Stimulated activated CD8-positive, alpha-beta memory T cell treated with anti-CD3 and anti-CD28 coated beads, Interleukin-15, amount 100 ng/mL, for 48 hours (primary cell): Measurements from ENCODE around the gene TBC1D8.
"Not testable (repeated sequence)": the region's sequence is repeated elsewhere in the genome, so short reads cannot be mapped to it uniquely, and the experiment has no call there.

Experiments used
- DNase-seq, 2 donors: peaks; one replicate each; pipeline ENCODE4 v3.0.0-alpha.2; 2020; ENCODE audit warnings: low read depth in 2 of 2

TBC1D8 gene

DNA sequence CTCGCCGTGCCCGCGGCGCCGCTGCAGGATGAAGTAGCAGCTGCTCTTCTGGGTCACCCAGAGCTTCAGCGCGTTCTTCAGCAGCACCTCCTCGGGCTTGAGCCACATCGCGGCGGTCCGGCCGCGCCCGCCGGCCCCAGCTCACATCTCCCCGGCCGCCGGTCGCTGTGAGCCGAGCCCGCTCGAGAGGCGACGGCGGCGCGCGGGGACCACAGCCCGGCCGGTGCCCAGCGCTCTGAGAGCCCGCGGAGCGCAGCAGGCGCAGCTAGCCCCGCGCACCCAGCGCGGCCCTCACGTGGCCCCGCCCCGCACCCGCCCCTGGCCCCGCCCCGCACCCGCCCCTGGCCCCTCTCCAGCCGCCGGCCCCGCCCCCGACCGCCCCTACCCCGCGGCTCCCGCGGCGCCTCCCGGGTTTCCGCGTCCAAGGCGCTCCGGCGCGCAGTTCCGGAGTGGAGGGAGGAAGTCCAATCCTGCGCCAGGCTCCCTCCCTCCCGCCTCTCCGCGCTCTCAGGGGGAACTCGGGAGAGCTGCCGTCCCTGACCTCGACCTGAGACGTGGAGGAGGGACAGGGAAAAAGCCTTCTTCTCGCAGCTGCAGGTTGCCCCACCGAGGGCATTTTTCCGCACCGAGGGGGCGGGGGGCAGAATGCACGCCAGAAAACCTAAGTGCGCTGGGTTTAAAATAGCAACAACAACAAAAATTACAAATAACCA is at the start of gene TBC1D8:
TBC1D8 (minus strand) TSS at position 237 of the 713 bp plus-strand sequence; CDS start at position 108, 129 bp downstream.
- DNase-seq = peak; percentile 44 to 50

DNA sequence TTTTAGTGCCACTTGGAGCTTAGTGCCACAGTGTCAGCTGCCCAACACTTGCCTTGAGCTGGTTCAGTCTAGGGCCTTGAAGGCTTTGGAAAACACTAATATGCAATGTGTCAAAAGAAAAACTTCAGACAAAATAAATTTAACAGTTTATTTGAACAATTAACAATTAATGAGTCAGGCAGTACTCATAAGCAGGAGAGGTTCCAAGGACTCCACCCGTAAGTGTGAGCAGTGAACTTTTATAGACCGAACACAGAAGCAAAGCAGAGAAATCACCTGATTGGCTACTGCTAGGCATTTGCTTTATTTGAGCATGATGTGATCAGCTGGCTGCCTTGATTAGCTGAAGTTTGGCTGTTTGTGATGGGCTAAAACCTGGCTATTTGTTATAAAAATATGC is 49.5 kb upstream of the TBC1D8 start:
- no peak for DNase-seq

GRCh38 chr2:101199251-101199791 is 48.1 kb upstream of the TBC1D8 start:
- DNase-seq = no peak

GRCh38 chr2:101197814-101198213 is 46.6 kb upstream of the TBC1D8 start:
- no peak for DNase-seq

DNA sequence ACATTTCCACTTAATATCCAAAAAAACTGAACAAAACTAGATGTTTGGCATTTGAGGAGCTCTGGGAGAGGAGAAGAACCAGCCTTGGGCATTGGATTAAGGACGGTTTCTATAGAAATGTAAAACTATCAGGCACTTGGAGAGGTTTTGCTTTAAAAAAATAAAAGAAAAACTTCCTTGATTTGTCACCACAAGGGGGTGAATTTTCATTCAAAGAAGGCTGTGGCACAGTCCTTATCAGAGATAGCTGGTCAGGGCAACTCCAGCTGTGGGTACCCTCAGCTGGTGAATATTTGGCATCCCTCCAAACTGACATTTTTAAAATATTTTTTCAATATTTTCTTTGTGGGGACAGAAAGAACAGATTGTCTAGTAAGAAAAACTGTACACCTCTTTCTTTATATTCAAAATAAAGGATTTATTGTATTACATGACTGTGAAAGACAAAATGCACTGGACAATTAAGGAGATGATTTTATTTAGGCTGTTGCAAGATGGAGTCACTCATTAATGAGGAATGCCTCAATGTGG is 46.1 kb upstream of the TBC1D8 start:
- DNase-seq = no peak

DNA sequence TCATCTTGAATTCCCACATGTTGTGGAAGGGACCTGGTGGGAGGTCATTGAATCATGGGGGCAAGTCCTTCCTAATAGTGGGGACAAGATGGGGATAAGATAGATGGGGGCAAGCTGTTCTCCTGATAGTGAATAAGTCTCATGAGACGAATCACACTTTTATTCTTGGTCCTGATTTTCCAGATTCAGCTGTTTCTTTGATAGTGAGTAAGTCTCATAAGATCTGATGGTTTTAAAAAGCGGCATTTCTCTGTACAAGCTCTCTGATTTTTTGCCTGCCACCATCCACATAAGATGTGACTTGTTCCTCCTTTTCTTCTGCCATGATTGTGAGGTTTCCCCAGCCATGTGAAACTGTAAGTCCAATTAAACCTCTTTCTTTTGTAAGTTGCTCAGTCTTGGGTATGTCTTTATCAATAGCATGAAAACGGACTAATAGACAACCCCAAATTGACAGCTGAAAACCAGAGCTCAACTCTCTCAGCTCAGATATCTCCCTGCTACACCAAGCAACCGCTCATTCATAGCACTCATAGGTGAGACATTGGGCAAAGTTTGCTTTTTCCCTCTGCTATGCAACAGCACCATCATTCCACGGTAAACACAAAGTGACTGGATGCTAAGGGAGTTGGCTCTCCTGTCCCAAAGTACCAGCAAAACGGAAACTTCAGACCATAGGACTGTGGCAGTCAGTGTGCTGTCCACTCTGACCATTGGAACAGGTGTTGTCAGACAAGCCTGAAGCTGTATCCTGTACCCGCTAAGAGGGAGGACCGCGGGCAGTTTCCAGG is 44.9 kb upstream of the TBC1D8 start:
- no peak for DNase-seq

DNA sequence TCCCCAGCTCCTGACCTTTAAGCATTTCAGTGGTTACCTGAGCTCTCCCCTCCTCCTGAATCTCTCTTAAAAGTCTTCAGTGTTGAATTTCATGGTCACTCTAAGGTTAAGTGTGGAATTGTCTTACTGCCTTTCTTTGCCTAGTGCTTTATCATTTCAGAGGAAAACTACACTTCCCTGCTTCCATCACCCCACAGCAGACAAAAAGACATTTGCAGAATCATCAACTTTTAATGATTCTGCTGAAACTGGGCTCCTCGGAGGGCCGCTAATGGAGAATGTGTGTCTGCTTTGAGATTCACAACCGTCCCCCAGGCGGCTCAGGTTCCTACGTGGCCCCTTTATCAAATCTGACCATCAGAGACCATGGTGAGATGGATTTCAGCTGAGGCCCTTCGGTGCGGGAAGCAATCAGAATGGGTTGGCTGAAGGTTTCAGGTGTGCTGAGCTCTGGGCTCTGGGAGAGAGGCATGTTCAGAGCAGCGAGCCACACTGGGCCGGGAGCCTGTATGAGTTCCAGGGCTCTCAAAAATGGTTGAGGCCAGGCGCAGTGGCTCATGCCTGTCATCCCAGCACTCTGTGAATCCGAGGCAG is 41.9 kb upstream of the TBC1D8 start:
- DNase-seq = no peak

- no peak for DNase-seq
Observed at GRCh38 chr2:101190747-101191516, 39.8 kb upstream of the TBC1D8 start.

DNA sequence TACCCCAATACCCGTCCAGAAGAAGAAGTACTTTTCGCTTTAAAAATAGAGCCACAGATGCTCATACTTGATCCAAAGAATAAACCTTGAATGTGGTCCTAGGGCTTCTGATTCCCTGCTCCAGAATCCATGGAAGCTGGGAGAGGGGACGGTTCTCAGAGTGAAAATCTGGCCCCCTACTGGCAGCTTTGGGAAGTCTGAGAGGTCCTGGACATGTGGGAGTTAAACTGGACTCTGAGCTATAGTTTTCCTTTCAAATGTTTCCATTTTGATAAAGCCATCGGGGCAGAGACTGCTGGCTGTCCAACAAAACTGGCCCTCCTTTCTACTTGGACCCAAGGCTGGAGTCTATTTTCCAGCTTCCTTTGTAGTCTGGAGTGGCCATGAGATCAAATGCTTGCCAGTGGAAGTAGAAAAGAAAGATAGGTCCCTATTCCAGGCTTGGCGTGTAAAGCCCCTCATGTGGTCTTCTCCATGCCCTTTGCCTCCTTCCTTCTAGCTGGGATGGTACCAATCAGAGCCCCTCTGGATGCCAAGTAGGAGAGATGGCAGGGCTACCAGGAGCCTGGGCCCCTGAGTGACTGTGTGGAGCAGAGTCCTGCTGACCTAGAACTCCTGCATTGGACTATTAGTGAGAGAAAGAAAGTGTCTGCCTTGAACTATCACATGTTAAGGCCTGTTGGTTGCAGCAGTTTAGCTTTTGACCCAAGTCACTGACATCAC is 37.7 kb upstream of the TBC1D8 start:
- DNase-seq = no peak

DNA sequence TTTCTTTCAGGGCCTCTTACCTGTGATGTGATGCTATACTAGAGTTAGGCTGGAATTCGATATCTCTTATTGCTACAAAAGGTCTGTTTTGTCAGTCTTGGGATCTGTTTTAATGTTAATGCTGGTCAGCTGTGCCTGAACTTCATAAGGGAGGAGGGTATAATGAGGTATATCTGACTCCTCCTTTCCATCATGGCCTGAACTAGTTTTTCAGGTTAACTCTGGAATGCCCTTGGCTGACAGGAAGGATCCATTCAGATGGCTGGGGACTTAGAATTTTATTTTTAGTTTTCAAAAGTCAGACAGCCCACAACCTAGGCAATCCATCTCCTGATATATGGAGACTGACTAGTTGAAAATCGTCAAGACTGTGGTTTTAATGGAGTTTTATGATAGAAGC is 35.9 kb upstream of the TBC1D8 start:
- DNase-seq = no peak

DNA sequence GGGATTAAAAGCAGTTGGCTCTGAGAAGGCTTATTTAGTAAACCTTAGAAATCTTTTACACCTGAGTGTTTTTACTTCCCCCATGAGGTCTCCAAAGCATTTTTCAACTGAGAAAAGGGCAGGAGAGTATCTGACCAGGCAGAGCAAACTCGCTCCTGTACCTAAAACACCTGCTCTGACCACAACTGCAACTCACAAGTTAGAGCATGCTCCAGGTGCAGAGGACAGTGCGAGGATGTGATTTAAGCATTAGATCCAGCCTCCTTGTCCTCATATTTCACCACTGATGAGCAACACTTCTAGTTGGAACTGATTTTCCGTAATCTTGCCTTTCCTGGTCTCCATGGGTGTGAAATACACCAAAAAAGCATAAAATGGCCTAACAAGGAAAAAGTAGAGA is 34.5 kb upstream of the TBC1D8 start:
- DNase-seq = no peak

GRCh38 chr2:101185085-101185484 is 33.9 kb upstream of the TBC1D8 start:
- DNase-seq = no peak

GRCh38 chr2:101179982-101180381 is 28.8 kb upstream of the TBC1D8 start:
- DNase-seq = no peak

- DNase-seq = no peak
Observed at GRCh38 chr2:101176803-101177202, 25.6 kb upstream of the TBC1D8 start.

GRCh38 chr2:101175991-101176390 is 24.8 kb upstream of the TBC1D8 start:
- DNase-seq = no peak

GRCh38 chr2:101173707-101174295 is 22.6 kb upstream of the TBC1D8 start:
- DNase-seq = peak in 1 of 2 donors; percentile 42

DNA sequence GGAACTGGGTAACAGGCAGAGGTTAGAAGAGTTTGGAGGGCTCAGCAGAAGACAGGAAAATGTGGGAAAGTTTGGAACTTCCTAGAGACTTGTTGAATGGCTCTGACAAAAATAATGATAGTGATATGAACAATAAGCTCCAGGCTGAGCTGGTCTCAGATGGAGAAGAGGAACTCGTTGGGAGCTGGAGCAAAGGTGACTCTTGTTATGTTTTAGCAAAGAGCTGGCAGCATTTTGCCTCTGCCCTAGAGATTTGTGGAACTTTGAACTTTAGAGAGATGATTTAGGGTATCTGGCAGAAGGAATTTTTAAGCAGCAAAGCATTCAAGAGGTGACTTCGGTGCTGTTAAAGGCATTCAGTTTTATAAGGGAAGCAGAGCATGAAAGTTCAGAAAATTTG is 18.6 kb upstream of the TBC1D8 start:
- not testable (repeated sequence) for DNase-seq

DNA sequence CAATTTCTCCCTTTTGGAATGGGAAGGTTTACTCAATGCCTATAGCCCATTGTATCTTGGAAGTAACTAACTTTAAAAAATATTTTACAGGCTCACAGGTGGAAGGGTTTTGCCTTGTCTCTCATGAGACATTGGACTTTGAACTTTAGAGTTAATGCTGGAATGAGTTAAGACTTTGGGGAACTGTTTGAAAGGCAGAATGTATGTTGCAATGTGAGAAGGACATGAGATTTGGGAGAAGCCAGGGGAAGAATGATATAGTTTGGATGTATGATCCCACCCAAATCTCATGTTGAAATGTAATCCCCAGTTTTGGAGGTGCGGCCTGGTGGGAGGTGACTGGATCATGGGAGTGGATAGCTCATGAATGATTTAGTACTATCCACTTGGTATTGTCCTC is 17.5 kb upstream of the TBC1D8 start:
- no peak for DNase-seq

- not testable (repeated sequence) for DNase-seq
Observed at GRCh38 chr2:101167532-101167931, 16.4 kb upstream of the TBC1D8 start.

DNA sequence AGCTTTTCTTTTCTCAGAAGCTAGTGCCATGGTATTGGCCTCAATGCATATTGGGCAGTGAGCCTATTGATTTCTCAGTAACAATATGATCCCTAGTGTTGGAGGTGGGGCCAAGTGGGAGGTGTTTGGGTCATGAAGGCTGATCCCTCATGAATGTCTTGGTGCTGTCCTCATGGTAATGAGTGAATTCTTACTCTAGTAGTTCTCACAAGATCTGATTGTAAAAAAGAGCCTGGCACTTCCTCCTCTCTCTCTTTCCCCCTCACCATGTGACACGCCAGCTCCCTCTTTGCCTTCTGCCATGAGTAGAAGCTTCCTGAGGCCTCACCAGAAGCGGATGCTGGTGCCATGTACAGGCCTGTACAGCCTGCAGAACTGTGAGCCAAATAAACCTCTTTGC is 12.8 kb upstream of the TBC1D8 start:
- no peak for DNase-seq
